NB4 (cell line): ENCODE measurements around the gene SDF2.

Source experiments
- MAX ChIP-seq: IDR thresholded peaks from 2 replicates; pipeline ENCODE4 v1.6.1; 2011; ENCODE audit warnings: low read depth, low read length
- MYC ChIP-seq: IDR thresholded peaks from 2 replicates; pipeline ENCODE4 v1.6.1; 2011; ENCODE audit warnings: low read depth, low read length
- POLR2A ChIP-seq: IDR thresholded peaks from 2 replicates; pipeline ENCODE4 v1.6.1; 2011; ENCODE audit warnings: mild to moderate bottlenecking; ENCODE audit not compliant: insufficient read length; ENCODE audit errors: extremely low read depth
- TF ChIP-seq, protein P1 (sequence below): IDR thresholded peaks from one replicate; pipeline ENCODE4 v1.5.1; 2012; ENCODE audit warnings: low read depth, low read length

DNA sequence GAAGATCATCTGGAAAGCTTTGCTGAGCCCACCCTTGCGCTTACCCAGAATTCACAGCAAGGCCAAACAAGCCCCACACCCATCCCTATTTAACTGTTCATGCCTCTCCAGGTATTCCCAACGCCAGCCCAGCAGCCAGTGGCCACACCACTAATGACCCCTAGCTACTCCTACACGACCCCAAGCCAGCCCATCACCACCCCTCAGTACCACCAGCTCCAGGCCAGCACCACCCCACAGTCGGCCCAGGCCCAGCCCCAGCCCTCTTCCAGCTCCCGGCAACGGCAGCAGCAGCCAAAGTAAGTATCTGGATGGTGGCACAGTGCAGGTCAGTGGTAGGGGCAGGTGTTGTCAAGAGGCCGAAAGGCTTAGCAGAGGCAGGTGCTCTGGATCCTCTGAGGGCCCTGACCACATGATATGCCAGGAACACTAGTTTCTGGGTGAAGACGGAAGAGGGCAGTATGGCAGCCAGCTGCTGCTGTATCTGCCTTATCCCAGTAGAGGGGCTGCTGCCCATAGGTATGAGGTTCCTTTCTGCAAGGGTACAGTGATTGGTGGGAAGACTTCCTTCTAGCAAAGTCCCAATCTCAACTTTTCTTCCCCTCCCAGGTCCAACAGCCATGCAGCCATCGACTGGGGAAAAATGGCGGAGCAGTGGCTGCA is 39.3 kb upstream of the SDF2 start:
- TF ChIP-seq POLR2A (no peak), MAX (no peak), MYC (no peak)
- TF ChIP-seq, protein P1, sequence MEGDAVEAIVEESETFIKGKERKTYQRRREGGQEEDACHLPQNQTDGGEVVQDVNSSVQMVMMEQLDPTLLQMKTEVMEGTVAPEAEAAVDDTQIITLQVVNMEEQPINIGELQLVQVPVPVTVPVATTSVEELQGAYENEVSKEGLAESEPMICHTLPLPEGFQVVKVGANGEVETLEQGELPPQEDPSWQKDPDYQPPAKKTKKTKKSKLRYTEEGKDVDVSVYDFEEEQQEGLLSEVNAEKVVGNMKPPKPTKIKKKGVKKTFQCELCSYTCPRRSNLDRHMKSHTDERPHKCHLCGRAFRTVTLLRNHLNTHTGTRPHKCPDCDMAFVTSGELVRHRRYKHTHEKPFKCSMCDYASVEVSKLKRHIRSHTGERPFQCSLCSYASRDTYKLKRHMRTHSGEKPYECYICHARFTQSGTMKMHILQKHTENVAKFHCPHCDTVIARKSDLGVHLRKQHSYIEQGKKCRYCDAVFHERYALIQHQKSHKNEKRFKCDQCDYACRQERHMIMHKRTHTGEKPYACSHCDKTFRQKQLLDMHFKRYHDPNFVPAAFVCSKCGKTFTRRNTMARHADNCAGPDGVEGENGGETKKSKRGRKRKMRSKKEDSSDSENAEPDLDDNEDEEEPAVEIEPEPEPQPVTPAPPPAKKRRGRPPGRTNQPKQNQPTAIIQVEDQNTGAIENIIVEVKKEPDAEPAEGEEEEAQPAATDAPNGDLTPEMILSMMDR, result no peak
